Heart left ventricle (tissue), 13 donors: ENCODE measurements around the gene ZC3H18.

Experiments used
- POLR2A ChIP-seq, 2 donors: fragments of 450-650 bp; IDR thresholded peaks; one replicate each; pipeline ENCODE4 v1.6.1; 2017; ENCODE audit warnings: antibody characterized with exemption in 2 of 2, mild to moderate bottlenecking in 2 of 2, moderate library complexity in 2 of 2
- TF ChIP-seq, protein P1 (sequence below), 12 donors: fragments of 200-600 bp; sonication (generic) in 4 of 12; IDR thresholded peaks; one replicate each; pipeline versions ENCODE4 v1.5.0 to v1.8.0; 2018 to 2022; ENCODE audit warnings: antibody characterized with exemption in 12 of 12, mild to moderate bottlenecking in 5 of 12
- donor health status: ischemic (EF 13 %, LVEDD 7.1; RV severe dilation, severe dysfunction).
- donor health status: DM: no; HTN: yes; CAD: no.
- donor health status: DM: no; HTN: no; CAD: no.
- donor health status: ischemic (EF 25% LVEDD 6.9; RV normal size, moderate dysfunction).
- donor health status: ischemic (EF 25% LVEDD 5.7; RV mildly dilated, moderate dysfunction).
- donor health status: ischemic (EF 35%, LVEDD 5.7; RV mildly dilated, moderate dysfunction).
- donor health status: nonischemic (EF 11% LVEDD 7.7; RV severe dilation, severe dysfunction).
- donor health status: DM: yes; HTN: yes; CAD: no.
- donor health status: PGD.
- donor health status: ischemic (EF 29% LVEDD 5.4; RV normal size, mild dysfunction).
- donor health status: nonischemic (EF 23%, LVEDD 6.1; RV moderate dilation, normal function).

DNA sequence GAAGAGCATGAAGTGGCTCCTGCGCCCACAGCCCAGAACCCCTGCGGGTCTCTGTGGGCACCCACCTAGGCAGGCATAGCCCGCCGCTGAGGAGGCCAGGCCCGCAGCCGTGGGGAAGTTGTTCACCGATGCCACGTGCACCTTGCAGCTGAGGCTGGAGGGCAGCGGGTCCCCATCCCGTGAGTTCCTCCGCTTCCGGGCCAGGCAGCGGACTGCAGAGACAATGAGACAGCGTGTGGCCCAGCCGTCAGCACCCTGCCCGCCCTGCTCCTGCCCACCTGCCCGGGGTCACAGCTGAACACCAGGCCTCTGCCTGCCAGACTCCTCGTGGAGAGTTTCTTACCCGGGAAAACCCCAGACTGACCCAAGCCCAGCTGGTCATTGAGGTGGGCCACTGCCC, 87.2 kb downstream of the ZC3H18 start:
- TF ChIP-seq, protein P1, sequence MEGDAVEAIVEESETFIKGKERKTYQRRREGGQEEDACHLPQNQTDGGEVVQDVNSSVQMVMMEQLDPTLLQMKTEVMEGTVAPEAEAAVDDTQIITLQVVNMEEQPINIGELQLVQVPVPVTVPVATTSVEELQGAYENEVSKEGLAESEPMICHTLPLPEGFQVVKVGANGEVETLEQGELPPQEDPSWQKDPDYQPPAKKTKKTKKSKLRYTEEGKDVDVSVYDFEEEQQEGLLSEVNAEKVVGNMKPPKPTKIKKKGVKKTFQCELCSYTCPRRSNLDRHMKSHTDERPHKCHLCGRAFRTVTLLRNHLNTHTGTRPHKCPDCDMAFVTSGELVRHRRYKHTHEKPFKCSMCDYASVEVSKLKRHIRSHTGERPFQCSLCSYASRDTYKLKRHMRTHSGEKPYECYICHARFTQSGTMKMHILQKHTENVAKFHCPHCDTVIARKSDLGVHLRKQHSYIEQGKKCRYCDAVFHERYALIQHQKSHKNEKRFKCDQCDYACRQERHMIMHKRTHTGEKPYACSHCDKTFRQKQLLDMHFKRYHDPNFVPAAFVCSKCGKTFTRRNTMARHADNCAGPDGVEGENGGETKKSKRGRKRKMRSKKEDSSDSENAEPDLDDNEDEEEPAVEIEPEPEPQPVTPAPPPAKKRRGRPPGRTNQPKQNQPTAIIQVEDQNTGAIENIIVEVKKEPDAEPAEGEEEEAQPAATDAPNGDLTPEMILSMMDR (IDR thresholded peaks at IDR 0.05), result no peak
- no peak for TF ChIP-seq POLR2A (IDR thresholded peaks at IDR 0.05)
